Hepatocyte (in vitro differentiated cells): Measurements from ENCODE around the gene ANO4. TPM values are rescaled to one million over a fixed set of nuclear protein-coding genes. Genes with fewer than 3 reads are reported as not detected.

Experiments
- DNase-seq: peaks from one replicate; pipeline ENCODE4 v3.0.0-alpha.2; 2016; ENCODE audit warnings: low spot score
- H2AFZ ChIP-seq: fragments of 200-600 bp; sonication (generic); 2 replicates; pipeline ENCODE4 v1.6.0; 2016; ENCODE audit warnings: antibody characterized with exemption, mild to moderate bottlenecking
- H3K27ac ChIP-seq: fragments of 200-600 bp; sonication (generic); 2 replicates; pipeline ENCODE4 v1.5.1; 2016; ENCODE audit warnings: mild to moderate bottlenecking
- H3K27me3 ChIP-seq: fragments of 200-600 bp; sonication (generic); 2 replicates; pipeline ENCODE4 v1.6.1; 2016
- H3K36me3 ChIP-seq: fragments of 200-600 bp; sonication (generic); replicated peaks from 2 replicates; pipeline ENCODE4 v1.5.1; 2016; ENCODE audit warnings: low read depth; ENCODE audit not compliant: insufficient read depth
- H3K4me1 ChIP-seq: fragments of 200-600 bp; sonication (generic); 2 replicates; pipeline ENCODE4 v1.5.1; 2016; ENCODE audit warnings: mild to moderate bottlenecking, moderate library complexity; ENCODE audit not compliant: insufficient read depth
- H3K4me2 ChIP-seq: fragments of 200-600 bp; sonication (generic); 2 replicates; pipeline ENCODE4 v1.6.0; 2016
- H3K4me3 ChIP-seq: fragments of 200-600 bp; sonication (generic); 2 replicates; pipeline ENCODE4 v1.5.1; 2016; ENCODE audit warnings: mild to moderate bottlenecking
- H3K79me2 ChIP-seq: fragments of 200-600 bp; sonication (generic); 2 replicates; pipeline ENCODE4 v1.6.0; 2017; ENCODE audit warnings: mild to moderate bottlenecking
- H3K9me2 ChIP-seq: fragments of 200-600 bp; sonication (generic); replicated peaks from 2 replicates; pipeline ENCODE4 v1.6.0; 2017; ENCODE audit warnings: mild to moderate bottlenecking; ENCODE audit not compliant: insufficient read depth
- H3K9me3 ChIP-seq: fragments of 200-600 bp; sonication (generic); 2 replicates; pipeline ENCODE4 v1.5.1; 2016; ENCODE audit warnings: low read depth, mild to moderate bottlenecking
- H4K20me1 ChIP-seq: fragments of 200-600 bp; sonication (generic); 2 replicates; pipeline ENCODE4 v1.6.0; 2016; ENCODE audit warnings: mild to moderate bottlenecking; ENCODE audit not compliant: insufficient read depth, poor library complexity, severe bottlenecking
- EZH2 ChIP-seq: fragments of 200-600 bp; sonication (generic); IDR thresholded peaks from 2 replicates; pipeline ENCODE4 v1.6.1; 2016; ENCODE audit warnings: antibody characterized with exemption, mild to moderate bottlenecking, borderline replicate concordance
- EZH2phosphoT487 ChIP-seq: fragments of 200-600 bp; sonication (generic); IDR thresholded peaks from one replicate; pipeline ENCODE4 v1.6.1; 2018; ENCODE audit warnings: antibody characterized with exemption, mild to moderate bottlenecking, low read depth, moderate library complexity; ENCODE audit not compliant: unreplicated experiment, severe bottlenecking
- WGBS: methylation state at CpG from one replicate; pipeline ENCODE4 v1.1.6; 2016; ENCODE audit warnings: low lambda C conversion rate; ENCODE audit errors: missing lambda C conversion rate; 5-methylcytosine and 5-hydroxymethylcytosine counted together
- polyA plus RNA-seq: library from polyadenylated mRNA; unstranded; fragments of >200 nt; fragmentation: Nextera tagmentation; extraction: Ambion mirVana; gene quantifications from 2 replicates; pipeline ENCODE4 v1.2.1, GENCODE V29; 2016
- total RNA-seq: library from RNA; depleted of rRNA; stranded (reverse); fragments of >200 nt; gene quantifications from 2 replicates; pipeline ENCODE4 v1.2.3, GENCODE V29; 2014
- TF ChIP-seq, protein P1 (sequence below): fragments of 200-600 bp; sonication (generic); IDR thresholded peaks from 2 replicates; pipeline ENCODE4 v1.5.1; 2016; ENCODE audit warnings: antibody characterized with exemption, mild to moderate bottlenecking; ENCODE audit not compliant: poor library complexity

ANO4 gene
- total RNA-seq, result 2.3 and 2.6 TPM in 2 replicates
- polyA plus RNA-seq, result 1.5 and 1.6 TPM in 2 replicates

DNA sequence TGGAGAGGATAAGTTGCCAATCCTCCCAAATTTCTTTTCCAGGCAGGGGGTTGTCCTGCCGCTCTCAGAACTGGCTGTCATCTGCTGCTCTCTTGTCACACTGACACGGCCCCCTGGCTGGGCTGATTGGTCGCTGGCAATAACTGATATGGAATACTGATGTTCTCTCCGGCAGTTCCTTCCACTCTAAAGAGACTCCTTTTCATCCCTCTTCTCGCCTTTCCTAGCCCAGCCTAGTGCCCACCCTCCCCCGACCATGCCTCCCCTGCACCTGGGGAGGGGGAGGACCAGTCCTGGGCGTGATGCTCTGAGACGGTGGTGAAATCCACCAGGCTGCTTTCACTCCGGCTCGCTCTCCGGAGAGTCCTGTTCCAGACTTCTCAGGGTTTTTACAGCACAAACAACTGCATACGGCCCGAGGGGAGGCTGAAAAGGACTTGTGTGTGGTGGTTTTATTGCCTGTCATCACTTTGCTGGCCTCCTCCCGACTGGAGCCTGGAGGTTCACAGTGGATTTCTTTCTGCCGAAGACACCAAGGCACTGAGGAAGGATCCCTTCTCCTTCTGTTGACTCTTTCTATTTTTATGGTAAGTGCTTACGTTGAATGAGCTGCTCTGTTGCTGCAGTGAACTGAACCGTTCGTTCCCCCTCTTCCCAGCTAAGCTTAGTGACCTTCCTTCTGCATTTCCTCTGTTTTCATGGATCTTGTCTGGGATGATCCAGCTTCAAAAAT lies at the start of gene ANO4:
TSS of gene ANO4 (plus strand) at position 336 of the 733 bp plus-strand sequence. CDS start 107,010 bp downstream, outside the sequence.
- 5% methylated on average over 18 of the region's 18 CpGs for WGBS
- peak; percentile 53 for DNase-seq
- Histone ChIP-seq H4K20me1 (no peaks in the 10 kb centered on the region), H3K79me2 (no peaks in the 10 kb centered on the region), H3K9me3 (no peaks in the 10 kb centered on the region), H3K4me3 (peak within 1 kb of the TSS; percentile 7), H3K4me2 (peak within 1 kb of the TSS; percentile 71), H3K27ac (no peak within 1 kb of the TSS), H3K36me3 (no peaks in the 10 kb centered on the region), H3K27me3 (peaks cover 7% of the 10 kb centered on the region), H3K4me1 (peaks cover 13% of the 10 kb centered on the region), H2AFZ (no peak within 1 kb of the TSS), H3K9me2 (no peaks in the 10 kb centered on the region)
- TF ChIP-seq EZH2, result no peak
- TF ChIP-seq EZH2phosphoT487, result no peak
- TF ChIP-seq, protein P1, sequence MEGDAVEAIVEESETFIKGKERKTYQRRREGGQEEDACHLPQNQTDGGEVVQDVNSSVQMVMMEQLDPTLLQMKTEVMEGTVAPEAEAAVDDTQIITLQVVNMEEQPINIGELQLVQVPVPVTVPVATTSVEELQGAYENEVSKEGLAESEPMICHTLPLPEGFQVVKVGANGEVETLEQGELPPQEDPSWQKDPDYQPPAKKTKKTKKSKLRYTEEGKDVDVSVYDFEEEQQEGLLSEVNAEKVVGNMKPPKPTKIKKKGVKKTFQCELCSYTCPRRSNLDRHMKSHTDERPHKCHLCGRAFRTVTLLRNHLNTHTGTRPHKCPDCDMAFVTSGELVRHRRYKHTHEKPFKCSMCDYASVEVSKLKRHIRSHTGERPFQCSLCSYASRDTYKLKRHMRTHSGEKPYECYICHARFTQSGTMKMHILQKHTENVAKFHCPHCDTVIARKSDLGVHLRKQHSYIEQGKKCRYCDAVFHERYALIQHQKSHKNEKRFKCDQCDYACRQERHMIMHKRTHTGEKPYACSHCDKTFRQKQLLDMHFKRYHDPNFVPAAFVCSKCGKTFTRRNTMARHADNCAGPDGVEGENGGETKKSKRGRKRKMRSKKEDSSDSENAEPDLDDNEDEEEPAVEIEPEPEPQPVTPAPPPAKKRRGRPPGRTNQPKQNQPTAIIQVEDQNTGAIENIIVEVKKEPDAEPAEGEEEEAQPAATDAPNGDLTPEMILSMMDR, result no peak

DNA sequence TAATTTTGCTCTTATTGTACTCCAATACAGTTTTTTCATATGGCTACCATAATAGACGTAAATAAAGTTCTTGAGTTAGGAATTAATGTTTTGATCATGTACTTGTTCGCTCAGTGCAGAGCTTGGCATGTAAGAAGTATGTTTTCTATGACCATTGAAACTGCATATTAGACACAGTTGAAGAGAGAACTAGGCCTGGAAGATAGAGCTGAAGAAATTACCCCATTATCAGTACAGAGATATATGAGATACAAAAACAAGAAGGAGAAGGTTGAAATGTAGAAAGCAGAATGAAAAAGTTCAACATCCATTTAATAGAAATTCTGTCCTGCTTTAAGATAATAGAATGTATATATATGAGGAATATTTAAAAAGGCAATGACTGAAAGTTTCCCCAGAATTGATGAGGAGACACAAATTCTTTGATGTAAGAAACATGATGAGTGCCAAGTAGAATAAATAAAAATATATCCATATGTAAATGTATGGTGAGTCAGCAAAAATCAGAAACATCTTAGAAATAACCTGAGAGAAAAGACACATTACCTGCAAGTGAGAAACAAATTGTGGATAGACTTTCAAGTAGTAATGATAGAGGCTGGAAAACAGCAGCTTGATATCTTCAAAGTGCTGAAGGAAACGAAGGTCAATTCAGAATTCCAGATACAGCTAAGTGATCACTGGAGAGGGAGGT lies 49.1 kb upstream of the ANO4 start:
- Histone ChIP-seq H4K20me1 (no peaks in the 10 kb centered on the region), H3K27ac (no peak overlapping the region), H3K79me2 (no peaks in the 10 kb centered on the region), H2AFZ (no peak overlapping the region), H3K27me3 (no peaks in the 10 kb centered on the region), H3K4me1 (no peaks in the 10 kb centered on the region), H3K4me3 (no peak overlapping the region), H3K9me2 (no peaks in the 10 kb centered on the region), H3K9me3 (no peaks in the 10 kb centered on the region), H3K4me2 (no peak overlapping the region), H3K36me3 (no peaks in the 10 kb centered on the region)
- TF ChIP-seq, protein P1, result no peak
- TF ChIP-seq EZH2 (no peak), EZH2phosphoT487 (no peak)
- whole genome bisulfite sequencing, result 78% methylated on average over 3 of the region's 3 CpGs
- DNase-seq, result no peak

DNA sequence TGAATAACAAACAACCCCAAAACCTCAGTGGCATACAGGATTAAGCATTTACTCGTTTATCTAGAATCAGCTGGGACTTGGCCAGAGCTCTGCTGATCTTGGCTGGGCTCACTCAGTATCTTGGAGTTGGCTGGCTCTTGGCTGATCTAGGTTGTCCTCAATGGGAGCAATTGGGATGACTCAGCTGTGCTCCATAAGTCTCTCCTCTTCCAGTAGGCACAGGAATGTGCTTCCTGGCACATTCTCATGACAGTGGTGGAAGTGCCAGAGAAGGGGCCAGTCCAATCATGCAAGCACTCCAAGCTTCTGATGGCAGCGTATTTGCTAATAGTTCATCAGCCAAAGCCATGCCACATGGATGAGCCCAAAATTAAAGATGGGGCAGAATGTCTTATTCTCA lies 41.7 kb upstream of the ANO4 start:
- Histone ChIP-seq H3K4me2 (no peak overlapping the region), H3K79me2 (no peaks in the 10 kb centered on the region), H4K20me1 (no peaks in the 10 kb centered on the region), H3K36me3 (no peaks in the 10 kb centered on the region), H3K4me1 (no peaks in the 10 kb centered on the region), H3K27ac (no peak overlapping the region), H3K27me3 (no peaks in the 10 kb centered on the region), H3K4me3 (no peak overlapping the region), H3K9me2 (no peaks in the 10 kb centered on the region), H2AFZ (no peak overlapping the region), H3K9me3 (no peaks in the 10 kb centered on the region)
- 75% methylated on average over 2 of the region's 2 CpGs for WGBS
- no peak for DNase-seq
- TF ChIP-seq, protein P1, result no peak
- TF ChIP-seq EZH2 (no peak), EZH2phosphoT487 (no peak)
